ENCODE data around the gene SIRPB2. TPM values are rescaled to one million over a fixed set of nuclear protein-coding genes. Genes with fewer than 3 reads are reported as not detected.

Gene SIRPB2
- total RNA-seq (not detected in 2 replicates), polyA plus RNA-seq (not detected in 2 replicates), polyA minus RNA-seq (ENCODE audit: low replicate concordance) (not detected in 2 replicates)
- polyA plus RNA-seq (2012): not detected in 2 replicates

DNA sequence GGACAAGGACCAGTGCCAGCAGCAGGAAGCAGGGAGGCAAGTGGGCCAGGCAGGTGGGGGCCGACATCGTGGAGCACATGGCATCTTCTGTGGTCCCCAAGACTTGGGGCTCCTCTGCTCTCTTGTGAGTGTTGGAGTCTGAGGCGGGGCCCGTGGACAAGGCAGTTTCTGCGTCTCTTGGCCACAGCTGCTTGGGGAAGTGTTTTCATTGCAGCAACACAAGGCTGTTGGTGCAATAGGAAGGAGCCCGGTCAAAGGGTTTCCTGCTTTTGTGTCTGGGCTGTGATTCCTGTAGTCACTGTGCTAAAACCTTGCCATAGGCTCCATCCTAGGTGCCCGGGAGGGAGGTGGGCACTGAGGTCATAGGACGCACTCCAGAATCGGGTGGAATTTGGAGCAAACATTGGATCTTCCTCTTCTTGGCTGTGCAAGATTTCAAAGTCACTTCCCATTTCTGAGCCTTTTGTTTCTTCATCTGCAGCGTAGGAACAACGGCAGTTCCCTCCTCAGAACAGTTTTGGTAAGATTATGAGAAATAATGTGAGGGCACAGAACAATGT is at the start of gene SIRPB2:
TSS of gene SIRPB2 (minus strand) at position 140 of the 560 bp plus-strand sequence. CDS start at position 79, 61 bp downstream.
- no peak within 1 kb of the TSS for H3K4me2 ChIP-seq (ENCODE audit: extremely low read depth, insufficient read depth, low read length)
- H3K4me1 ChIP-seq (ENCODE audit: control insufficient read depth, extremely low read depth, insufficient read depth, low read length): no peaks in the 10 kb centered on the region
- H3K9ac ChIP-seq (ENCODE audit: insufficient read depth, low read length): no peak within 1 kb of the TSS
- no peak for DNase-seq (ENCODE audit: low read depth in 2 of 2)
- H3K36me3 ChIP-seq (ENCODE audit: control insufficient read depth, insufficient read depth, low read length): no peaks in the 10 kb centered on the region
- H2AFZ ChIP-seq (ENCODE audit: low read length): no peak within 1 kb of the TSS
- H3K27me3 ChIP-seq (ENCODE audit: control insufficient read depth, insufficient read depth, low read length): peaks cover 14% of the 10 kb centered on the region
- H3K4me3 ChIP-seq (replicated peaks in 1 of 4; ENCODE audit: control extremely low read depth in 1 of 4, insufficient read depth in 1 of 4, low read depth in 3 of 4, low read length in 4 of 4): no peak within 1 kb of the TSS
- H3K79me2 ChIP-seq (ENCODE audit: control insufficient read depth, insufficient read depth, low read length): no peaks in the 10 kb centered on the region
- TF ChIP-seq EZH2 (IDR thresholded peaks at IDR 0.05; ENCODE audit: low read length, missing control alignments): no peak
- TF ChIP-seq, protein P1, sequence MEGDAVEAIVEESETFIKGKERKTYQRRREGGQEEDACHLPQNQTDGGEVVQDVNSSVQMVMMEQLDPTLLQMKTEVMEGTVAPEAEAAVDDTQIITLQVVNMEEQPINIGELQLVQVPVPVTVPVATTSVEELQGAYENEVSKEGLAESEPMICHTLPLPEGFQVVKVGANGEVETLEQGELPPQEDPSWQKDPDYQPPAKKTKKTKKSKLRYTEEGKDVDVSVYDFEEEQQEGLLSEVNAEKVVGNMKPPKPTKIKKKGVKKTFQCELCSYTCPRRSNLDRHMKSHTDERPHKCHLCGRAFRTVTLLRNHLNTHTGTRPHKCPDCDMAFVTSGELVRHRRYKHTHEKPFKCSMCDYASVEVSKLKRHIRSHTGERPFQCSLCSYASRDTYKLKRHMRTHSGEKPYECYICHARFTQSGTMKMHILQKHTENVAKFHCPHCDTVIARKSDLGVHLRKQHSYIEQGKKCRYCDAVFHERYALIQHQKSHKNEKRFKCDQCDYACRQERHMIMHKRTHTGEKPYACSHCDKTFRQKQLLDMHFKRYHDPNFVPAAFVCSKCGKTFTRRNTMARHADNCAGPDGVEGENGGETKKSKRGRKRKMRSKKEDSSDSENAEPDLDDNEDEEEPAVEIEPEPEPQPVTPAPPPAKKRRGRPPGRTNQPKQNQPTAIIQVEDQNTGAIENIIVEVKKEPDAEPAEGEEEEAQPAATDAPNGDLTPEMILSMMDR (conservative IDR thresholded peaks at IDR 0.05 in 1 of 2, IDR thresholded peaks at IDR 0.05 in 1 of 2; ENCODE audit: low read depth in 1 of 2, low read length in 2 of 2): no peak
- H3K9me3 ChIP-seq (ENCODE audit: control insufficient read depth, insufficient read depth, low read depth, low read length): no peaks in the 10 kb centered on the region
- no peak within 1 kb of the TSS for H3K27ac ChIP-seq (ENCODE audit: insufficient read depth, low read length)
- H4K20me1 ChIP-seq (ENCODE audit: control insufficient read depth, extremely low read depth, insufficient read depth, low read length): no peaks in the 10 kb centered on the region

DNA sequence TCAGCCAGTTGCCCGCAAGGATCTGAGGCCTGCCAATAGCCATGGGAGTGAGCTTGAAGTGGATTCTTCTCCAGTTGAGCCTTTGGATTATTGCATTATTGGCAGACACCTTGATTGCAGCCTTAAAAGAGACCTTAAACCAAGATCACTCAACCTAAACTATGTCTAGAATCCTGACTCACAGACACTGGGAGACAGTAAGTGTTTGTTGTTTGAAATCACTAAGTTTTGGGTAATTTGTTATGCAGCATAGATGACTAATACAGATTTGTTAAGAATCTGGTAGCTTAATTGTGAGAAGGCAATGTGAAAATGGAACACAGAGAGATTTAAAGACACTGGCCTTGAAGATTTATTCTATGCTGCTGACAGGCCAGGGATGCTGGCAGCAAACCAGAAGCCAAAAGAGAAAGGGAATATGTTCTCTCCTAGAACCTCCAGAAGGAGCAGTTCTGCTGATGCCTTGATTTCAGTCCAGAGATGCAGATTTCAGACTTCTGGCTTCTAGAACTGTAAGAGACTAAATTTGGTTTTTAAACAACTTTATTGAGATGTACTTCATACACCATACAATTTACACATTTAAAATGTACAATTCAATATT is 48.7 kb upstream of the SIRPB2 start:
- H3K79me2 ChIP-seq (ENCODE audit: control insufficient read depth, insufficient read depth, low read length): no peaks in the 10 kb centered on the region
- H3K27me3 ChIP-seq (ENCODE audit: control insufficient read depth, insufficient read depth, low read length): no peaks in the 10 kb centered on the region
- no peaks in the 10 kb centered on the region for H3K4me1 ChIP-seq (ENCODE audit: control insufficient read depth, extremely low read depth, insufficient read depth, low read length)
- no peak for DNase-seq (ENCODE audit: low read depth in 2 of 2)
- TF ChIP-seq, protein P1 (conservative IDR thresholded peaks at IDR 0.05 in 1 of 2, IDR thresholded peaks at IDR 0.05 in 1 of 2; ENCODE audit: low read depth in 1 of 2, low read length in 2 of 2): no peak
- no peak for TF ChIP-seq EZH2 (IDR thresholded peaks at IDR 0.05; ENCODE audit: low read length, missing control alignments)
- H3K36me3 ChIP-seq (ENCODE audit: control insufficient read depth, insufficient read depth, low read length): no peaks in the 10 kb centered on the region
- H3K9ac ChIP-seq (ENCODE audit: insufficient read depth, low read length): no peak overlapping the region
- no peak overlapping the region for H3K27ac ChIP-seq (ENCODE audit: insufficient read depth, low read length)
- no peak overlapping the region for H3K4me2 ChIP-seq (ENCODE audit: extremely low read depth, insufficient read depth, low read length)
- no peak overlapping the region for H2AFZ ChIP-seq (ENCODE audit: low read length)
- H3K9me3 ChIP-seq (ENCODE audit: control insufficient read depth, insufficient read depth, low read depth, low read length): no peaks in the 10 kb centered on the region
- H4K20me1 ChIP-seq (ENCODE audit: control insufficient read depth, extremely low read depth, insufficient read depth, low read length): no peaks in the 10 kb centered on the region
- no peak overlapping the region for H3K4me3 ChIP-seq (replicated peaks in 1 of 4; ENCODE audit: control extremely low read depth in 1 of 4, insufficient read depth in 1 of 4, low read depth in 3 of 4, low read length in 4 of 4)

DNA sequence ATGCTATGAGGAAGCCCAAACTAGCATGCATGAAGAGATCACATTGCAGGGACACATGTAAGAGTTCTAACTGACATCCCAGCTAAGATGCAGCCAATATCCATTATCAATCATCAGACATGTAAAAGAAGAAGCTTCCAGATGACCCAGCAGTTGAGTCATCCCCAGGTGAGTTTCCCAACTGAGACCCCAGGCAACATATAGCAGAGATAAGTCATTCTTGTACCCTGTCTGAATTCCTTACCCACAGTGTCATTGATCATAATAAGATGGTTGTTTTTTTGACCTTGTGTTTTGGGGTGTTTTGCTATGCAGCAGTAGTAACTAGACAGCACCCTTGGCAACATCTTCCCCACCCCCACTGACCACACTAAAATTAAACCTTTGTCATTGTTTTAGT is 47.4 kb upstream of the SIRPB2 start:
- TF ChIP-seq, protein P1 (conservative IDR thresholded peaks at IDR 0.05 in 1 of 2, IDR thresholded peaks at IDR 0.05 in 1 of 2; ENCODE audit: low read depth in 1 of 2, low read length in 2 of 2): no peak
- TF ChIP-seq EZH2 (IDR thresholded peaks at IDR 0.05; ENCODE audit: low read length, missing control alignments): no peak

More for the DNA sequence above, 47.4 kb upstream of the SIRPB2 start:
- no peak overlapping the region for H2AFZ ChIP-seq (ENCODE audit: low read length)
- no peaks in the 10 kb centered on the region for H4K20me1 ChIP-seq (ENCODE audit: control insufficient read depth, extremely low read depth, insufficient read depth, low read length)
- no peaks in the 10 kb centered on the region for H3K36me3 ChIP-seq (ENCODE audit: control insufficient read depth, insufficient read depth, low read length)
- H3K9ac ChIP-seq (ENCODE audit: insufficient read depth, low read length): no peak overlapping the region
- H3K27ac ChIP-seq (ENCODE audit: insufficient read depth, low read length): no peak overlapping the region
- no peak for DNase-seq (ENCODE audit: low read depth in 2 of 2)
- no peaks in the 10 kb centered on the region for H3K4me1 ChIP-seq (ENCODE audit: control insufficient read depth, extremely low read depth, insufficient read depth, low read length)
- no peak overlapping the region for H3K4me3 ChIP-seq (replicated peaks in 1 of 4; ENCODE audit: control extremely low read depth in 1 of 4, insufficient read depth in 1 of 4, low read depth in 3 of 4, low read length in 4 of 4)
- no peaks in the 10 kb centered on the region for H3K9me3 ChIP-seq (ENCODE audit: control insufficient read depth, insufficient read depth, low read depth, low read length)
- no peaks in the 10 kb centered on the region for H3K79me2 ChIP-seq (ENCODE audit: control insufficient read depth, insufficient read depth, low read length)
- no peak overlapping the region for H3K4me2 ChIP-seq (ENCODE audit: extremely low read depth, insufficient read depth, low read length)
- no peaks in the 10 kb centered on the region for H3K27me3 ChIP-seq (ENCODE audit: control insufficient read depth, insufficient read depth, low read length)

Measured in fibroblast of lung (primary cell).